K562 (cell line): ENCODE results near the gene CACNA2D4. TPM values are rescaled to one million over a fixed set of nuclear protein-coding genes. Genes with fewer than 3 reads are reported as not detected.

ENCODE experiments used
- CUX1 ChIP-seq: fragments of 200-800 bp; sonication (Bioruptor generic); IDR thresholded peaks from 2 replicates; pipeline ENCODE4 v1.6.1; 2016; ENCODE audit warnings: missing genetic modification characterization, missing compliant biosample characterization
- MNT ChIP-seq, 2 experiments: fragments of 450-650 bp; conservative IDR thresholded peaks; 2 replicates each; pipeline ENCODE4 v1.6.1; 2017; ENCODE audit warnings: mild to moderate bottlenecking in 2 of 2, moderate library complexity in 2 of 2
- RBM25 ChIP-seq: fragments of 200-400 bp; formaldehyde crosslinking; IDR thresholded peaks from 2 replicates; pipeline ENCODE4 v1.6.1; 2018; ENCODE audit warnings: low read length, low read depth, moderate library complexity; ENCODE audit not compliant: severe bottlenecking
- ZNF41 ChIP-seq: fragments of 250-450 bp; sonication (Bioruptor Pico); conservative IDR thresholded peaks from 2 replicates; pipeline ENCODE4 v1.4.0; 2020; ENCODE audit warnings: mild to moderate bottlenecking
- polyA plus RNA-seq, 8 experiments: library from polyadenylated mRNA; depleted of rRNA in 4 of 8; stranded (reverse) in 5 of 8; unstranded in 3 of 8; fragments of >200 nt; fragmentation: Nextera tagmentation in 2 of 8; fragmentation: Illumina TruSeq in 1 of 8; extraction: Ambion mirVana in 2 of 8; extraction: Trizol in 1 of 8; gene quantifications; 2 replicates each; pipeline versions ENCODE4 v1.2.1 to v1.2.3, GENCODE V29; 2011 to 2014; ENCODE audit warnings: inconsistent platforms in 1 of 8, missing spikeins in 1 of 8
- total RNA-seq, 7 experiments: library from RNA; depleted of rRNA in 6 of 7; stranded (reverse); fragments of >200 nt in 6 of 7; fragmentation: Illumina TruSeq in 2 of 7; extraction: Trizol in 2 of 7; gene quantifications; 2 replicates each; pipeline versions ENCODE4 v1.2.1 to v1.2.3, GENCODE V29; 2011 to 2021; ENCODE audit warnings: low replicate concordance in 1 of 7
- TF ChIP-seq, protein P1 (sequence below), 2 experiments: IDR thresholded peaks; 2 replicates each; pipeline ENCODE4 v1.6.1; 2011; ENCODE audit warnings: borderline replicate concordance in 1 of 2, control low read depth in 1 of 2, low read depth in 1 of 2, low read length in 1 of 2, mild to moderate bottlenecking in 1 of 2, mixed read lengths in 1 of 2, moderate library complexity in 1 of 2; ENCODE audit not compliant: insufficient read depth in 1 of 2, insufficient read length in 1 of 2, poor library complexity in 1 of 2, severe bottlenecking in 1 of 2; ENCODE audit errors: extremely low read depth in 1 of 2

Gene CACNA2D4
- total and polyA plus RNA-seq, 9 of the 15 experiments (the other 6 are each of a cell fraction or from before 2014, with no cell fraction given) = 0.04 to 0.69 (median 0.40) TPM; not detected in 3

DNA sequence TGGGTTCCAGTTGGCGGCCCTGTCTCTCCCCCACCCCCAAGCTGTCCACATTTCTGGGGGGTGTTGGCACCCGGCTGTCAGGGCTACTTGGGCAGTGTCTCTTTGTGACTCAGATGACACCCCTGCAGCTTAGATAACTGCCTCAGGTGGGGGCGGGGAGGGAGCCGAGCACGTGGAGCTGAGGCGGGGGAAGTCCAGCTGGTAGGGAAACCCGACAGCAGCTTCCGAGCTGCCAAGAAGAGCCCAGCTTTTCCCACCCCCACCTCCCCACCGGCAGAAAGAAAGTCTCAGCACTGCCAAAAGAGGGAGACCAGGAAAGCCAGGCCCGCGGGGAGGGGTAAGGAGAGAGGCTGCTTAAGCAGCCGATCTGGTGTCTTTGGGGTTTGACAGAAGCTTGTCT lies 96.6 kb downstream of the CACNA2D4 start (continued):
- no peak for TF ChIP-seq CUX1 (CRISPR knock-in tag)
- TF ChIP-seq MNT (conservative IDR thresholded peaks at IDR 0.05) = peak; percentile 15 to 42; a peak in 2 of 4 replicates
- no peak for TF ChIP-seq RBM25
- TF ChIP-seq, protein P1, sequence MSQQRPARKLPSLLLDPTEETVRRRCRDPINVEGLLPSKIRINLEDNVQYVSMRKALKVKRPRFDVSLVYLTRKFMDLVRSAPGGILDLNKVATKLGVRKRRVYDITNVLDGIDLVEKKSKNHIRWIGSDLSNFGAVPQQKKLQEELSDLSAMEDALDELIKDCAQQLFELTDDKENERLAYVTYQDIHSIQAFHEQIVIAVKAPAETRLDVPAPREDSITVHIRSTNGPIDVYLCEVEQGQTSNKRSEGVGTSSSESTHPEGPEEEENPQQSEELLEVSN (IDR thresholded peaks at IDR 0.05; ENCODE audit: borderline replicate concordance in 1 of 2, extremely low read depth in 1 of 2, insufficient read depth in 1 of 2, insufficient read length in 1 of 2, low read depth in 1 of 2, low read length in 1 of 2, poor library complexity in 1 of 2, severe bottlenecking in 1 of 2) = peak in 1 of 2 experiments; percentile 25
- no peak for TF ChIP-seq ZNF41 (CRISPR knock-in tag)
